ENCODE data around the gene ABHD1.

ABHD1 gene

GRCh38 chr2:27150639-27151230 is 27.1 kb downstream of the ABHD1 start:
- no peak for TF ChIP-seq POLR2AphosphoS5 (IDR thresholded peaks at IDR 0.05; ENCODE audit: low read depth, low read length)
- TF ChIP-seq TAF1 (IDR thresholded peaks at IDR 0.05; ENCODE audit: borderline replicate concordance, low read depth, low read length): no peak
- TF ChIP-seq POLR2A (IDR thresholded peaks at IDR 0.05; ENCODE audit: low read depth, low read length): no peak
- FAIRE-seq (no peak), DNase-seq (ENCODE audit: insufficient read length) (no peak)

GRCh38 chr2:27152102-27152795 is 28.6 kb downstream of the ABHD1 start:
- no peak for FAIRE-seq
- TF ChIP-seq TAF1 (IDR thresholded peaks at IDR 0.05; ENCODE audit: borderline replicate concordance, low read depth, low read length) (no peak), POLR2A (IDR thresholded peaks at IDR 0.05; ENCODE audit: low read depth, low read length) (no peak), POLR2AphosphoS5 (IDR thresholded peaks at IDR 0.05; ENCODE audit: low read depth, low read length) (no peak)
- no peak for DNase-seq (ENCODE audit: insufficient read length)

- FAIRE-seq: no peak
- no peak for DNase-seq (ENCODE audit: insufficient read length)
- TF ChIP-seq POLR2AphosphoS5 (IDR thresholded peaks at IDR 0.05; ENCODE audit: low read depth, low read length): no peak
- TF ChIP-seq TAF1 (IDR thresholded peaks at IDR 0.05; ENCODE audit: borderline replicate concordance, low read depth, low read length): no peak
- TF ChIP-seq POLR2A (IDR thresholded peaks at IDR 0.05; ENCODE audit: low read depth, low read length): no peak
Observed at GRCh38 chr2:27152796-27153464, 29.3 kb downstream of the ABHD1 start.

GRCh38 chr2:27154488-27154887 is 30.9 kb downstream of the ABHD1 start:
- DNase-seq (ENCODE audit: insufficient read length): no peak
- FAIRE-seq: no peak
- TF ChIP-seq TAF1 (IDR thresholded peaks at IDR 0.05; ENCODE audit: borderline replicate concordance, low read depth, low read length): no peak
- TF ChIP-seq POLR2A (IDR thresholded peaks at IDR 0.05; ENCODE audit: low read depth, low read length): no peak
- no peak for TF ChIP-seq POLR2AphosphoS5 (IDR thresholded peaks at IDR 0.05; ENCODE audit: low read depth, low read length)

- TF ChIP-seq TAF1 (IDR thresholded peaks at IDR 0.05; ENCODE audit: borderline replicate concordance, low read depth, low read length): no peak
- no peak for TF ChIP-seq POLR2A (IDR thresholded peaks at IDR 0.05; ENCODE audit: low read depth, low read length)
- TF ChIP-seq POLR2AphosphoS5 (IDR thresholded peaks at IDR 0.05; ENCODE audit: low read depth, low read length): no peak
- FAIRE-seq: no peak
- DNase-seq (ENCODE audit: insufficient read length): no peak
Observed at GRCh38 chr2:27155069-27155520, 31.5 kb downstream of the ABHD1 start.

GRCh38 chr2:27158468-27158867 is 34.9 kb downstream of the ABHD1 start:
- no peak for FAIRE-seq
- TF ChIP-seq POLR2AphosphoS5 (IDR thresholded peaks at IDR 0.05; ENCODE audit: low read depth, low read length) (no peak), POLR2A (IDR thresholded peaks at IDR 0.05; ENCODE audit: low read depth, low read length) (no peak), TAF1 (IDR thresholded peaks at IDR 0.05; ENCODE audit: borderline replicate concordance, low read depth, low read length) (no peak)

GRCh38 chr2:27159271-27159670 is 35.7 kb downstream of the ABHD1 start:
- TF ChIP-seq POLR2AphosphoS5 (IDR thresholded peaks at IDR 0.05; ENCODE audit: low read depth, low read length): no peak
- TF ChIP-seq POLR2A (IDR thresholded peaks at IDR 0.05; ENCODE audit: low read depth, low read length): no peak
- no peak for TF ChIP-seq TAF1 (IDR thresholded peaks at IDR 0.05; ENCODE audit: borderline replicate concordance, low read depth, low read length)
- FAIRE-seq (no peak), DNase-seq (ENCODE audit: insufficient read length) (no peak)

More at GRCh38 chr2:27158468-27158867, 34.9 kb downstream of the ABHD1 start:
- DNase-seq (ENCODE audit: insufficient read length): no peak

GRCh38 chr2:27160191-27160590 is 36.6 kb downstream of the ABHD1 start:
- TF ChIP-seq POLR2AphosphoS5 (IDR thresholded peaks at IDR 0.05; ENCODE audit: low read depth, low read length): no peak
- no peak for TF ChIP-seq TAF1 (IDR thresholded peaks at IDR 0.05; ENCODE audit: borderline replicate concordance, low read depth, low read length)
- no peak for TF ChIP-seq POLR2A (IDR thresholded peaks at IDR 0.05; ENCODE audit: low read depth, low read length)
- FAIRE-seq: no peak
- DNase-seq (ENCODE audit: insufficient read length): no peak

- TF ChIP-seq POLR2A (IDR thresholded peaks at IDR 0.05; ENCODE audit: low read depth, low read length) (no peak), TAF1 (IDR thresholded peaks at IDR 0.05; ENCODE audit: borderline replicate concordance, low read depth, low read length) (no peak), POLR2AphosphoS5 (IDR thresholded peaks at IDR 0.05; ENCODE audit: low read depth, low read length) (no peak)
- DNase-seq (ENCODE audit: insufficient read length) (no peak), FAIRE-seq (no peak)
Observed at GRCh38 chr2:27162151-27163121, 38.8 kb downstream of the ABHD1 start.

- peak; percentile 93 for FAIRE-seq
- TF ChIP-seq TAF1 (IDR thresholded peaks at IDR 0.05; ENCODE audit: borderline replicate concordance, low read depth, low read length) (no peak), POLR2A (IDR thresholded peaks at IDR 0.05; ENCODE audit: low read depth, low read length) (no peak), POLR2AphosphoS5 (IDR thresholded peaks at IDR 0.05; ENCODE audit: low read depth, low read length) (no peak)
- DNase-seq (ENCODE audit: insufficient read length): no peak
Observed at GRCh38 chr2:27164960-27165763, 41.5 kb downstream of the ABHD1 start.

Data from GM12892 (cell line).